ENCODE measurements around the gene HOXD13.

DNA sequence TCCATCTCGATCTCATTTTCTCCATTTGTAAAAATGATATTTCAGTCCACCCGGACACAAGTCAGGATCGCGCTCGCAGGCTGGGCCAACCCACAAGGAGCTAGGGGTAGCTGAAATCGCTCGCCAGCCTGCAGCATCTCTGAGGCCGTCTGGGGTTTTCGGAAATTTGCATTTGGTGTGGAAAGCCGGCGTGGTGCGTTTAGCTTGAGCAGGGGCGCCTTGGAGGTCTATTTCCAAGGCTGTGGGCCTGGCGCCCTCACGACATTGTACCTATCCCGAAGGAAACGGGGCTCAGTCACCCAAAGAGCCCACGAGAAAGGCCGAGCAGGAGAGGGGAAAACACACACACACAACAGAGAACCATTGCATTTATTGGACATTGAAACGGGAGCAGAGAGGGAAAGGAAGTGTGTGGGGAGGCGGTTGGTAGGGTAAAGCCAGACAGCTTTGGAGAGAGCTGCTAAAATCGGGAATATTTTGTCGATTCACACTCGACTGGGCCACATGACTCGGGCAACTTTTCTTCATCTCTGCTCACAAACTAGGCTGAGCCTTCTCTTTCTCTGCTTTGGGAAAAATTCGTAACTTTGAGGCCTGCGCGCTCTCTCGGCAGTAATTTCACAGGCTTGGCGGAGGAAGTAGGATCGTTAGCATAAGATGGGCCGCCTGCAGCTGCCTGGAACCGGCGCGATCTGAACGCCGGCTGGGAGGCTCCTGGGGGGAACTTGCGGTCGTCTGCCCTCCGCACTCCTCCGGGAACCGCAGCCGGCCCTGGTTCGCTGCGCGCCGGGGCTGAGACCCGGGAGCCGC lies 35.9 kb downstream of the HOXD13 start:
- TF ChIP-seq, protein P1, sequence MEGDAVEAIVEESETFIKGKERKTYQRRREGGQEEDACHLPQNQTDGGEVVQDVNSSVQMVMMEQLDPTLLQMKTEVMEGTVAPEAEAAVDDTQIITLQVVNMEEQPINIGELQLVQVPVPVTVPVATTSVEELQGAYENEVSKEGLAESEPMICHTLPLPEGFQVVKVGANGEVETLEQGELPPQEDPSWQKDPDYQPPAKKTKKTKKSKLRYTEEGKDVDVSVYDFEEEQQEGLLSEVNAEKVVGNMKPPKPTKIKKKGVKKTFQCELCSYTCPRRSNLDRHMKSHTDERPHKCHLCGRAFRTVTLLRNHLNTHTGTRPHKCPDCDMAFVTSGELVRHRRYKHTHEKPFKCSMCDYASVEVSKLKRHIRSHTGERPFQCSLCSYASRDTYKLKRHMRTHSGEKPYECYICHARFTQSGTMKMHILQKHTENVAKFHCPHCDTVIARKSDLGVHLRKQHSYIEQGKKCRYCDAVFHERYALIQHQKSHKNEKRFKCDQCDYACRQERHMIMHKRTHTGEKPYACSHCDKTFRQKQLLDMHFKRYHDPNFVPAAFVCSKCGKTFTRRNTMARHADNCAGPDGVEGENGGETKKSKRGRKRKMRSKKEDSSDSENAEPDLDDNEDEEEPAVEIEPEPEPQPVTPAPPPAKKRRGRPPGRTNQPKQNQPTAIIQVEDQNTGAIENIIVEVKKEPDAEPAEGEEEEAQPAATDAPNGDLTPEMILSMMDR (IDR thresholded peaks at IDR 0.05), result no peak
- no peak for TF ChIP-seq NR3C1 (IDR thresholded peaks at IDR 0.05)
- no peak for TF ChIP-seq RAD21 (conservative IDR thresholded peaks at IDR 0.05 in 1 of 2, IDR thresholded peaks at IDR 0.05 in 1 of 2)
- no peak for TF ChIP-seq CHD2 (IDR thresholded peaks at IDR 0.05; ENCODE audit: low read length, partially characterized antibody)
- TF ChIP-seq CEBPB (IDR thresholded peaks at IDR 0.05), result no peak
- no peak for TF ChIP-seq POLR2A (IDR thresholded peaks at IDR 0.05; ENCODE audit: low read length)
- TF ChIP-seq, protein P2, sequence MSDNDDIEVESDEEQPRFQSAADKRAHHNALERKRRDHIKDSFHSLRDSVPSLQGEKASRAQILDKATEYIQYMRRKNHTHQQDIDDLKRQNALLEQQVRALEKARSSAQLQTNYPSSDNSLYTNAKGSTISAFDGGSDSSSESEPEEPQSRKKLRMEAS (IDR thresholded peaks at IDR 0.05), result no peak
- TF ChIP-seq HEYL (CRISPR knock-in tag; IDR thresholded peaks at IDR 0.05), result no peak
- no peak for TF ChIP-seq EP300 (IDR thresholded peaks at IDR 0.05)

All from A549 (cell line).